Suprapubic skin (tissue), 3 donors: Measurements from ENCODE around the gene OTUD5.

Experiments used
- EP300 ChIP-seq: sonication (generic); formaldehyde crosslinking; IDR thresholded peaks from one replicate; pipeline ENCODE4 v1.6.1; 2017; ENCODE audit warnings: antibody characterized with exemption
- POLR2A ChIP-seq, 2 donors: fragments of 450-650 bp; IDR thresholded peaks; one replicate each; pipeline ENCODE4 v1.6.1; 2017; ENCODE audit warnings: antibody characterized with exemption in 2 of 2, mild to moderate bottlenecking in 2 of 2, moderate library complexity in 2 of 2
- TF ChIP-seq, protein P1 (sequence below), 2 donors: fragments of 200-600 bp in 1 of 2; fragments of 450-650 bp in 1 of 2; sonication (generic) in 1 of 2; IDR thresholded peaks; one replicate each; pipeline ENCODE4 v1.5.1; 2016 to 2019; ENCODE audit warnings: antibody characterized with exemption in 2 of 2, mild to moderate bottlenecking in 1 of 2, moderate library complexity in 1 of 2

DNA sequence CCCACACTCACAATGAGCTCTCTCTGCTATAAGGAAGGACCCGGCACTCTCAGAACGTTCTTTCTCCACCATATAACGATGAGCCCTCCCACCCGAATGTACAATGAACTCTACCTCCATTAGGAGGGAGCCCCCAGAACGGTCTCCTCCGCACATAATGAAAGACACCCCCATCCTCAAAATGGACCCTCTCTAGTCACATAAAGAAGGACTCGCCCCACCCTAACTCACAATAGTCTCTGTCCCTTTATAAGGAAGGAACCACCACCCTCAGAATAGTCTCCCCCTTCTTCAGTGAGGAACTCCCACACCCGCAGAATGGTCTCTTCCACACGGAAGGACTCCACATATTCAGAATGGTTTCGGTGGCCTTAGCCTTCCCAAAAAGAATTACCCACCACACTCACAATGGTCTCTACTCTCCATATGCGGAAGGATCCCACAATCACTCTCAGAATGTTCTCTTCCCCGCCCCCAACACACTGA is 46.4 kb downstream of the OTUD5 start:
- TF ChIP-seq, protein P1, sequence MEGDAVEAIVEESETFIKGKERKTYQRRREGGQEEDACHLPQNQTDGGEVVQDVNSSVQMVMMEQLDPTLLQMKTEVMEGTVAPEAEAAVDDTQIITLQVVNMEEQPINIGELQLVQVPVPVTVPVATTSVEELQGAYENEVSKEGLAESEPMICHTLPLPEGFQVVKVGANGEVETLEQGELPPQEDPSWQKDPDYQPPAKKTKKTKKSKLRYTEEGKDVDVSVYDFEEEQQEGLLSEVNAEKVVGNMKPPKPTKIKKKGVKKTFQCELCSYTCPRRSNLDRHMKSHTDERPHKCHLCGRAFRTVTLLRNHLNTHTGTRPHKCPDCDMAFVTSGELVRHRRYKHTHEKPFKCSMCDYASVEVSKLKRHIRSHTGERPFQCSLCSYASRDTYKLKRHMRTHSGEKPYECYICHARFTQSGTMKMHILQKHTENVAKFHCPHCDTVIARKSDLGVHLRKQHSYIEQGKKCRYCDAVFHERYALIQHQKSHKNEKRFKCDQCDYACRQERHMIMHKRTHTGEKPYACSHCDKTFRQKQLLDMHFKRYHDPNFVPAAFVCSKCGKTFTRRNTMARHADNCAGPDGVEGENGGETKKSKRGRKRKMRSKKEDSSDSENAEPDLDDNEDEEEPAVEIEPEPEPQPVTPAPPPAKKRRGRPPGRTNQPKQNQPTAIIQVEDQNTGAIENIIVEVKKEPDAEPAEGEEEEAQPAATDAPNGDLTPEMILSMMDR (IDR thresholded peaks at IDR 0.05), result no peak
- no peak for TF ChIP-seq POLR2A (IDR thresholded peaks at IDR 0.05)
- TF ChIP-seq EP300, result no peak
